Mucosa of rectum (tissue), 2 donors: ENCODE measurements around the gene PHF21B.

ENCODE experiments used
- H3K27ac ChIP-seq, 2 donors: one replicate each; pipeline ENCODE4 v1.7.0; 2013; ENCODE audit warnings: inconsistent platforms in 2 of 2, low read depth in 2 of 2, low read length in 2 of 2
- H3K27me3 ChIP-seq, 2 donors: one replicate each; pipeline ENCODE4 v1.7.0; 2013; ENCODE audit warnings: low read length in 2 of 2; ENCODE audit not compliant: control insufficient read depth in 2 of 2, insufficient read depth in 2 of 2
- H3K36me3 ChIP-seq, 2 donors: one replicate each; pipeline ENCODE4 v1.7.0; 2013; ENCODE audit warnings: low read length in 2 of 2; ENCODE audit not compliant: control insufficient read depth in 2 of 2, insufficient read depth in 2 of 2
- H3K4me1 ChIP-seq, 2 donors: one replicate each; pipeline ENCODE4 v1.7.0; 2013; ENCODE audit warnings: low read length in 2 of 2, mild to moderate bottlenecking in 1 of 2; ENCODE audit not compliant: control insufficient read depth in 2 of 2, insufficient read depth in 2 of 2
- H3K4me3 ChIP-seq, 2 donors: one replicate each; pipeline ENCODE4 v1.7.0; 2013; ENCODE audit warnings: low read length in 2 of 2
- H3K9ac ChIP-seq, 2 donors: one replicate each; pipeline ENCODE4 v1.7.0; 2013; ENCODE audit warnings: low read length in 2 of 2, low read depth in 1 of 2, mild to moderate bottlenecking in 1 of 2
- H3K9me3 ChIP-seq, 2 donors: one replicate each; pipeline ENCODE4 v1.7.0; 2013; ENCODE audit warnings: low read length in 2 of 2; ENCODE audit not compliant: control insufficient read depth in 2 of 2
- donor health status: healthy.
- donor health status: Normal muscosa, but diverticular disease.

PHF21B gene

DNA sequence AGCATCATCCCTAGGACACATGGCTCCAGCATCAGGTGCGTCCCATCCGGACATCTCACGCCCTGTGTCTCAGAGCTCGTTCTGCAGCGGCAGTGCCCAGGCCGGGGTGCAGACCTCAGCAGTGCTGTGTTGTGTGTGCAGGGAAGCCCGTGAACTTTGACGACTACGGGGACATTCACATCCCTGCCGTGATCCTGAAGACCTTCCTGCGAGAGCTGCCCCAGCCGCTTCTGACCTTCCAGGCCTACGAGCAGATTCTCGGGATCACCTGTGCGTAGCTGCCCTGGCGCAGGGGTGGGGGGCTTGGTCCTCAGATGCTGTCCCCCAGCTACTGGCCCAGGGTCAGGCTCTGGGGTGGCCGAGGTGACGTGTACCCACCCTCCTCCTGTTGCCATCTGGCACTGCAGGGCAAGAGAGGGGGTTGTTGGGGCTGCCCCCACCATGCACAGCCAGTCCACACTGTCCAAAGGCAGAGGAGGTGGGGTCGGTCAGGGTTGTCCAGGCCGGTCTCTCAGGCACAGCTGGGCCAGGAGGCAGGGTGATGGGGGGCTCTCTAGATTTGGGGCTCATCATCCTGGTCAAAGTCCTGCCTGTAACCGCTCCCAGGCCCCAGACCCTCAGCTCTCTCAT, 160.9 kb downstream of the PHF21B start:
- Histone ChIP-seq H3K9ac (no peak overlapping the region), H3K9me3 (no peaks in the 10 kb centered on the region), H3K27me3 (no peaks in the 10 kb centered on the region), H3K27ac (no peak overlapping the region), H3K36me3 (peaks cover 3 to 6% of the 10 kb centered on the region in 2 donors), H3K4me1 (no peaks in the 10 kb centered on the region), H3K4me3 (no peak overlapping the region)

DNA sequence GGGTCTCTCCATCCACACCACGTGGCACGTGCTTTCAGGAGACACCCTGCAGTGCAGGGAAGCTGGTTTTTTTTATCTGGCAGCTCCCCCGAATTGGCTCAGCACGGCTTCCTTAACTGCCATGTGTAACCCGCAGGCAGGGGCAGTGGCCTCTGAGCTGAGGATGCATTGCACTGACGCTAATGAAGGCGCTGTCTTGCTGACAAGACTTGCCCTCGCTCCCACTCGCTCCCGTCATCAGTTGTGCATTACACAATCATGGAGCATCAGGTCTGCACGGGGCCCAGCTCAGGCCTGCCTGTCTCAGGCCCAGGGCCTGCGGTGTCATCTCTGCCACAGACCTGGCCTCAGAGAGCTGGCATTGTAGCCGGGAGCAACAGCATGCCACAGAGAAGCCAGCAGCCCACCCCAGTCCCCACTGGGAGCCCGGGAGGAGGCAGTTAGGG, 161.5 kb downstream of the PHF21B start:
- Histone ChIP-seq H3K9me3 (no peaks in the 10 kb centered on the region), H3K4me1 (no peaks in the 10 kb centered on the region), H3K36me3 (peaks cover 3 to 6% of the 10 kb centered on the region in 2 donors), H3K27me3 (no peaks in the 10 kb centered on the region), H3K27ac (no peak overlapping the region), H3K4me3 (no peak overlapping the region), H3K9ac (no peak overlapping the region)

DNA sequence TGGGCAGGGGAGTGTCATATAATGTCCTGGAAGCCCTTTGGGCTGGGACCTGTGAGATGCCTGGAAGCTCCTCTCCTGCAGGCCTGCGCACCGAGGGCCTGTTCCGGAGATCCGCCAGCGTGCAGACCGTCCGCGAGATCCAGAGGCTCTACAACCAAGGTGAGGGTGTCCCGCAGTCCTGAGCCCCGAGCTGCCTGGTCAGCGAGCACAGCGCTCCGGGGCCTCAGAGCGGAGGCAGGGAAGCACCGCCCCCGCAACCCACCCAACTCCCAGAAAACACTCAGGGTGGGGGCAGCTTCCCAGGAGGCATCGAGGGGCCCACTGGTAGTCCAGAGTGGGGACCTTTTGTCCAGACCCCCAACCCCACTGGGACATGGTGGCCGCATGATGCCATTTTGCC, 161.9 kb downstream of the PHF21B start:
- no peaks in the 10 kb centered on the region for H3K27me3 ChIP-seq
- H3K4me3 ChIP-seq: no peak overlapping the region
- H3K4me1 ChIP-seq: no peaks in the 10 kb centered on the region
- no peak overlapping the region for H3K27ac ChIP-seq
- H3K36me3 ChIP-seq: peaks cover 3 to 6% of the 10 kb centered on the region in 2 donors
- H3K9ac ChIP-seq: no peak overlapping the region
- H3K9me3 ChIP-seq: no peaks in the 10 kb centered on the region

DNA sequence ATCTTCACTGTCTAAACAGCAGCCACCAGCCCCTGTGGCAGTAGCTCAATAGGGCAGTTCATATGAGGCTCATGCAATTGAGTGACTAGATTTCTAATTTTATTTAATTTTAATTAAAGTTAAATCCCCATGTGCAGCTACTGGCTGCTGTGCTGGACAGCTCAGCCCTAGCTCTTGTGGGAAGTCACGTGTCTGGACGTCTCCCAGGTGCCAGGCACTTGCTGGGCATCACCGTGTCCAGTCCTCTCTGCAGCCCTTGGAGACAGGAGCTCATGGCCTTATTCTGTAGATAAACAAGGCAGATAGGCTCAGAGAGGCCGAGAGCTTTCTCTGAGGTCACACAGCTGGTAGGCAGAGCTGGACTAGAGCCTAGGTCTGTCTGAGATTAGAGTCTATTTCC, 162.4 kb downstream of the PHF21B start:
- H3K4me1 ChIP-seq: no peaks in the 10 kb centered on the region
- no peaks in the 10 kb centered on the region for H3K9me3 ChIP-seq
- peaks cover 3 to 6% of the 10 kb centered on the region in 2 donors for H3K36me3 ChIP-seq
- H3K9ac ChIP-seq: no peak overlapping the region
- H3K27ac ChIP-seq: no peak overlapping the region
- no peak overlapping the region for H3K4me3 ChIP-seq
- no peaks in the 10 kb centered on the region for H3K27me3 ChIP-seq

DNA sequence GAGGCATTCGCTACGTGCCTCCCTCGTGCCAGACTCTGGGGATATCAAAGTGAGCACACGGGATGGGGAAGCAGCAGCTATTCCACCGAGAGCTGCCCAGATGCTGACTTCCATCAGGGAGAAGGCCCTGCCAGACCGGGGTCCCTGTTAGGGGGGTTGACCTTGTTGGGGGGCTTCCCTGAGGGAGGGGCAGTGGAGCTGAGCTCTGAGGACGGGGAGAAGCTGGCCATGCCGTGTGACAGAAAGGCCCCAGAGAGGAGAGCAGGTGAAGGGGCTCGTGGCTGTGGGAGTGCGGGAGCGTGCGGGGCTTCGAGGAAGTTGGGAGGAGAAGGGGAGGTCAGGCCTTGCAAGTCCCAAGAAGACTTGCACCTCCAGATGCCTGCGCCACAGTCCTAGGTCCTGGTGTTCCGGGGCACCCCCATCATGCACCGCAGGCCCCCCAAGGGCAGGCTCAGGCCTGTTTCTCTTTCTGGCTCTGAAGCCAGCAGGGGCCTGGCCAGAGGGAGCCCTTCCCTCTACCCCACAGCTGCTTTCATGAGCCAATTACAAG, 163.0 kb downstream of the PHF21B start:
- H3K27me3 ChIP-seq: no peaks in the 10 kb centered on the region
- H3K36me3 ChIP-seq: peaks cover 3 to 6% of the 10 kb centered on the region in 2 donors
- H3K4me3 ChIP-seq: no peak overlapping the region
- H3K9ac ChIP-seq: no peak overlapping the region
- H3K27ac ChIP-seq: no peak overlapping the region
- no peaks in the 10 kb centered on the region for H3K4me1 ChIP-seq
- no peaks in the 10 kb centered on the region for H3K9me3 ChIP-seq

DNA sequence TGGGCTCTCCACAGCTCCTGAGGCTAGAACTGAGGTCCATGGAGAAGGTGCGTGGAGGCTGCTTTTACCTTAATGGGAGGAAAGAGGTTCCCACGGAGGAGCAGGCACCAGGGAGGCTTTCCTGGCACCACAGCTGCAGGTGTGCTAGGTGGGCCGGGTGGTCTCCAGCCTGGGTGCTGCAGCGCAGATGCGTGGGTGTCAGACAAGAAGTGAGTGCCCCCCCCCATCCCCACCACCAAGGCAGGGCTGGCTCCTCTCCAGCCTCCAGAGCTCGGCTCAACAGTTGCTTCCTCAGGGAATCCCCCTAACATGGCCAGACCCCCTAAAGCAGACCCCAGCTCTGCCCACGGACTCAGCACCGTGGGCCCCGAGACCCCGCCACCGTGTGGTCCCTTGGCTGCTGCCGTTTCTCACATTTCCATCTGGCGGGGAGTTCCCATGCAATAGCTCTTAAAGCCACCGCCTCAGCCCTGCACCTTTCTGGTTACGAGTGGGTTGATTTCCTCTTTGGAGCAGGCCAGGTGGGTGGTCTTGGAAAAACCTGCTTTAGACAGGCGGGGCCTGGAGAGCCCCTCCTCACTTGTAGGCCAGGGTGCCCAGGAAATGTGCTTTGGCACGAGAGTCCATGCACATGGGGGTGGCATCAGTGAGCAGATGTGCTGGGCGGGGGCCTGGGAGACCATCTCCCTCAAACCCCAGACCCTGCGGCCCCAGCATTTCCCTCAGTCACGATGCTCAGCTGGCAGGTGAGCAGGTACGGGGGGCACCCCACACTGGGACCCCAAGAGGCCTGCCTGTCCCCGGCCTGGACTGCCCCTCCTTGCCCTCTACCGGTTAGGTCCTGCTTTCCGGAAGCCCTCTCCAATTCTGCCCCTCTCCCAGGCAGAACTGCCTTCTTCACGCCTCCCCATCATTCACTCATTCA, 163.7 kb downstream of the PHF21B start:
- Histone ChIP-seq H3K4me3 (no peak overlapping the region), H3K27ac (no peak overlapping the region), H3K9ac (no peak overlapping the region), H3K4me1 (no peaks in the 10 kb centered on the region), H3K36me3 (peaks cover 3 to 4% of the 10 kb centered on the region in 2 donors), H3K27me3 (no peaks in the 10 kb centered on the region), H3K9me3 (no peaks in the 10 kb centered on the region)

DNA sequence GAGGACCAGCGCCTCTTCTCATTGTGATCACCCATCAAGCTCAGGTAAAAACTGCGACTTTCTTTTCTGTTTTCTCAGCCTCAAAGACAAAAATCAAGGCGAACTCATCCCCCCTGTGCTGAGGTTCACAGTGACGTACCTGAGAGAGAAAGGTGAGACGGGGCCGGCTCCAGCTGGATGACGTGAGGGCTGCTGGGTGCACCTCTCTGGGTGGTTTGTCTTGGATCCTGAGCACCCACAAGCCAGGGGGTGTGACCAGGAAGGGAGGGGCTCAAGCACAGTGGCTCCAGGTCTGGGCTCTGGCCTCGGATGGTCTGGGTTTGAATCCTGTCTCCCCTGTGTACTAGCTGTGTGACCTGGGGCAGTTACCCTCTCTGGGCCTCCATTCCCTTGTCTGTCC, 164.6 kb downstream of the PHF21B start:
- no peaks in the 10 kb centered on the region for H3K27me3 ChIP-seq
- H3K9me3 ChIP-seq: no peaks in the 10 kb centered on the region
- H3K9ac ChIP-seq: no peak overlapping the region
- H3K36me3 ChIP-seq: peaks cover 3 to 4% of the 10 kb centered on the region in 2 donors
- no peak overlapping the region for H3K4me3 ChIP-seq
- H3K27ac ChIP-seq: no peak overlapping the region
- no peaks in the 10 kb centered on the region for H3K4me1 ChIP-seq

DNA sequence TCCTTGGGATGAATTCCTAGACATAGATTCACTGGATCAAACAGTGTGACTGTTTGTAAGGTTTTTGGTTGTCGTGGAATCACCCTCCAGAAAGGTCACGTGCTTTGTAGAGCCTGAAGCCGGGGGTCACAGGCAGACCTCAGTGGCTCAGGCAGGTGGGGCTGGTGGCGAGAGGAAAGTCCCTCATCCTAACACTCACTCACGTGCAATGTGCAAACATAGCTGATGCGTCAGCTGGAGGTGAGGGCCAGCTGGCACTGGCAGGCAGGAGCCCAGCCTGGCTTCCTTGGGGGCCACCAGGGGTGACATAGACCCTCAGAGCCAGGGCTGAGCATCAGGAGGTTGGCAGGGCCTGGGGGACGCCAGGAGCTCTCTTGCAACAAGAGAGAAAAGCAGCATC, 167.4 kb downstream of the PHF21B start:
- Histone ChIP-seq H3K27ac (no peak overlapping the region), H3K9ac (no peak overlapping the region), H3K27me3 (no peaks in the 10 kb centered on the region), H3K9me3 (no peaks in the 10 kb centered on the region), H3K4me3 (no peak overlapping the region), H3K4me1 (no peaks in the 10 kb centered on the region), H3K36me3 (peaks cover 0 to 5% of the 10 kb centered on the region in 2 donors)

DNA sequence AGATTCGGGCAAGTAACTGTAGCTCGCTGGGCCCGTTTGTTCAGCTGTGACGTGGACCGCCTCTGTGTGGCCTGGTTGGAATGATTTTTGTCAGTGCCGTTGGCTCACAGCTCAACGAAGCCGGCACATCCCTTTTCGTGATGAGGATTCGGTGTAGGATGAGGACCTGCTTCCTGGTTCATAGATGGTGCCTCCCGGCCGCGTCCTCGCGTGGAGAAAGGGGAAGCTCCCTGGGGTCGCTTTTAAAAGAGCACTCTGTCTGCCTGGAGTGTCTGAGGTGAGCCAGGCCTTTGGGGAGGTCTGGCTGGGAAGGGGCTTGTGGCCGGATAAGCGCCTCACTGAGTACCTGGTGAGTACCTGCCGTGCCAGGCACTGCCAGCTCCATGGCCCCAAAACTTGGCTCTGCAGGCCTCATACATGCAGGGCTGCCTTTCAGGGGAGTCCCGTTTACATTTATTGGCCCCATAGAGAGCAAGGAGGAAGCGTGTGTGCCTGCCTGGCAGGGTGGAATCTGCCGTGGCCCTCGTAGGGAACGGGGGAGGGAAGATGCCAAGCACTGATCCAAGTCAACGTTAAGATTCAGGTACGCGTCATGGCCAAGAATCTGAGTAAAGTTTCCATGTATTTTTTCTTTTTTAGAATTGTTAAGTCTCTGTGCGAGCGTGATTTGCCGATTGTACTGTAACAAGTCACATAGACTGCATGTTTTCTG, 169.0 kb downstream of the PHF21B start:
- Histone ChIP-seq H3K9me3 (no peaks in the 10 kb centered on the region), H3K4me3 (no peak overlapping the region), H3K36me3 (peaks cover 2 to 11% of the 10 kb centered on the region in 2 donors), H3K27me3 (no peaks in the 10 kb centered on the region), H3K9ac (no peak overlapping the region), H3K4me1 (no peaks in the 10 kb centered on the region), H3K27ac (no peak overlapping the region)

DNA sequence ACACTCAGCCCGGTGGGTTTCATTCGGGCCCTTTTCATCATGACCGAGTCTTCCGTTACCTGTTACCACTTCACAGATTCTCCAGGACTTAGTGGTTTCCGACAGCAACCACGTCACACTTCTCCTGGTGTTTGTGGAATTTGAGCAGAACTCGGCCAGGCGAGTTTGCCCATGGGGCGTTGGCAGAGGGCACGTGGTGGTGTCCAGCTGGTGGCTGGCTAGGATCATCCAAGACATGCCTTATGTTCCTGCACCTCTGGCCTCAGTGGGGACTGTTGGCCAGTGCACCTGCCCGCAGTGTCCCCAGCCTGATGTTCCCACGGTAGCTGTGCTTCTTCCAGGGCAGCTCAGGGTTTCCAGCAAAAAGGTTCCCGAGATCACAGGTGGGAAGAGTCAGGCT, 170.1 kb downstream of the PHF21B start:
- H3K9me3 ChIP-seq: no peaks in the 10 kb centered on the region
- H3K9ac ChIP-seq: no peak overlapping the region
- H3K36me3 ChIP-seq: peaks cover 3 to 11% of the 10 kb centered on the region in 2 donors
- H3K4me1 ChIP-seq: no peaks in the 10 kb centered on the region
- H3K4me3 ChIP-seq: no peak overlapping the region
- no peaks in the 10 kb centered on the region for H3K27me3 ChIP-seq
- no peak overlapping the region for H3K27ac ChIP-seq
